HCT116 (cell line): ENCODE measurements around the gene RAD21L1. TPM values are rescaled to one million over a fixed set of nuclear protein-coding genes. Genes with fewer than 3 reads are reported as not detected.

ENCODE experiments used
- ATAC-seq: fragments of 200-7000 bp; cut with Tn5 transposase; 2 replicates; pipeline ENCODE4 v1.9.1; 2020; ENCODE audit warnings: mild to moderate bottlenecking, moderate library complexity
- BruUV-seq: library from RNA; stranded (reverse); fragments of 400-500 nt; replicated peaks from 2 replicates; lab custom pipeline; 2021; lab: Mats Ljungman, UMichigan
- CTCF ChIA-PET: fragments of 300-600 bp; sonication (Branson Sonifier 250); formaldehyde crosslinking; loops from one replicate; lab custom pipeline; 2021; ENCODE audit warnings: antibody characterized with exemption; lab: Charles Lee
- POLR2A ChIA-PET: fragments of 300-600, 350-600 bp; sonication (Branson Sonifier 250); formaldehyde crosslinking; loops from one replicate; lab custom pipeline; 2021; ENCODE audit warnings: antibody characterized with exemption; lab: Charles Lee
- RAD21 ChIA-PET, 2 experiments: fragments of 300-600 bp; sonication (Branson Sonifier 250); formaldehyde crosslinking; loops; one replicate each; lab custom pipeline; 2023; ENCODE audit warnings: low total read pairs in 2 of 2; ENCODE audit not compliant: uncharacterized antibody in 2 of 2, unreplicated experiment in 2 of 2, low non-redundant PET in 1 of 2; lab: Charles Lee
- DNase-seq: peaks from one replicate; pipeline ENCODE4 v3.0.0-alpha.2; 2010; ENCODE audit warnings: low read depth, low spot score
- H2AFZ ChIP-seq: fragments of 200-600 bp; shearing (Covaris generic), sonication (generic); 2 replicates; pipeline ENCODE4 v1.6.1; 2017; ENCODE audit warnings: low read depth, mixed run types, mixed read lengths, antibody characterized with exemption, low read length; ENCODE audit not compliant: poor library complexity, severe bottlenecking
- H3K27ac ChIP-seq: 2 replicates; pipeline ENCODE4 v1.5.1; 2012; ENCODE audit warnings: low read depth, low read length
- H3K27me3 ChIP-seq: fragments of 200-600 bp; sonication (generic); 2 replicates; pipeline ENCODE4 v1.6.1; 2016; ENCODE audit warnings: mixed run types, low read length, mixed read lengths; ENCODE audit not compliant: insufficient read depth
- H3K36me3 ChIP-seq, 2 experiments: fragments of 200-500 bp in 1 of 2; fragments of 200-600 bp in 1 of 2; sonication (Bioruptor generic) in 1 of 2; sonication (generic) in 1 of 2; 2 replicates each; pipeline versions ENCODE4 v1.5.1 to v1.6.1; 2014 to 2016; ENCODE audit warnings: low read length in 2 of 2, inconsistent platforms in 1 of 2, mixed read lengths in 1 of 2, mixed run types in 1 of 2; ENCODE audit not compliant: insufficient read depth in 2 of 2, control insufficient read depth in 1 of 2
- H3K4me1 ChIP-seq, 2 experiments: fragments of 200-600 bp in 1 of 2; sonication (generic) in 1 of 2; 2 replicates each; pipeline versions ENCODE4 v1.5.1 to v1.6.1; 2012 to 2017; ENCODE audit warnings: low read length in 2 of 2, inconsistent platforms in 1 of 2, mild to moderate bottlenecking in 1 of 2, mixed read lengths in 1 of 2, mixed run types in 1 of 2, moderate library complexity in 1 of 2; ENCODE audit not compliant: insufficient read depth in 2 of 2, control insufficient read depth in 1 of 2
- H3K4me2 ChIP-seq: fragments of 200-600 bp; sonication (generic); 2 replicates; pipeline ENCODE4 v1.6.1; 2017; ENCODE audit warnings: mixed run types, low read length, mixed read lengths
- H3K4me3 ChIP-seq, 2 experiments: fragments of 200-600 bp in 1 of 2; sonication (generic) in 1 of 2; replicated peaks in 1 of 2; 2 replicates each; pipeline ENCODE4 v1.5.1; 2011 to 2016; ENCODE audit warnings: low read length in 2 of 2, control low read depth in 1 of 2, low read depth in 1 of 2, mild to moderate bottlenecking in 1 of 2, mixed read lengths in 1 of 2, mixed run types in 1 of 2
- H3K79me2 ChIP-seq: fragments of 200-600 bp; sonication (generic); 2 replicates; pipeline ENCODE4 v1.6.1; 2017; ENCODE audit warnings: mild to moderate bottlenecking, mixed run types, low read length, moderate library complexity, mixed read lengths; ENCODE audit not compliant: insufficient read depth
- H3K9ac ChIP-seq: fragments of 200-600 bp; sonication (generic); 2 replicates; pipeline ENCODE4 v1.6.1; 2016; ENCODE audit warnings: low read length, mixed read lengths
- H3K9me2 ChIP-seq: fragments of 200-600 bp; sonication (generic), shearing (Covaris generic); 2 replicates; pipeline ENCODE4 v1.6.1; 2017; ENCODE audit warnings: mixed run types, mild to moderate bottlenecking, moderate library complexity; ENCODE audit not compliant: insufficient read depth
- H3K9me3 ChIP-seq, 2 experiments: fragments of 200-500 bp in 1 of 2; fragments of 200-600 bp in 1 of 2; sonication (Bioruptor generic) in 1 of 2; sonication (generic) in 1 of 2; 2 replicates each; pipeline ENCODE4 v1.6.1; 2014 to 2017; ENCODE audit warnings: low read length in 2 of 2, mixed read lengths in 2 of 2, inconsistent platforms in 1 of 2, low read depth in 1 of 2, mild to moderate bottlenecking in 1 of 2, mixed run types in 1 of 2, moderate library complexity in 1 of 2; ENCODE audit not compliant: control insufficient read depth in 1 of 2, insufficient read depth in 1 of 2
- H4K20me1 ChIP-seq: fragments of 200-600 bp; sonication (generic), shearing (Covaris generic); 2 replicates; pipeline ENCODE4 v1.6.1; 2017; ENCODE audit warnings: mixed run types, mild to moderate bottlenecking, moderate library complexity; ENCODE audit not compliant: insufficient read depth
- ATF3 ChIP-seq: IDR thresholded peaks from 2 replicates; pipeline ENCODE4 v1.6.1; 2012
- CBX3 ChIP-seq: IDR thresholded peaks from 2 replicates; pipeline ENCODE4 v1.6.1; 2012; ENCODE audit warnings: low read depth
- CTCF ChIP-seq, 3 experiments: fragments of 200-600 bp in 1 of 3; sonication (generic) in 1 of 3; IDR thresholded peaks in 2 of 3; conservative IDR thresholded peaks in 1 of 3; 2 replicates each; pipeline ENCODE4 v1.5.1; 2012 to 2017; ENCODE audit warnings: low read depth in 2 of 3, low read length in 2 of 3, antibody characterized with exemption in 1 of 3, borderline replicate concordance in 1 of 3, control low read depth in 1 of 3, mild to moderate bottlenecking in 1 of 3, mixed read lengths in 1 of 3, mixed run types in 1 of 3, moderate library complexity in 1 of 3; ENCODE audit not compliant: insufficient read depth in 1 of 3
- EGR1 ChIP-seq: IDR thresholded peaks from 2 replicates; pipeline ENCODE4 v1.6.1; 2012; ENCODE audit warnings: low read depth
- ELF1 ChIP-seq: IDR thresholded peaks from 2 replicates; pipeline ENCODE4 v1.6.1; 2012; ENCODE audit warnings: low read depth, borderline replicate concordance
- EZH2 ChIP-seq: fragments of 200-600 bp; sonication (generic); IDR thresholded peaks from 2 replicates; pipeline ENCODE4 v1.6.1; 2017; ENCODE audit warnings: antibody characterized with exemption, mixed run types
- FOSL1 ChIP-seq: IDR thresholded peaks from 2 replicates; pipeline ENCODE4 v1.6.1; 2012; ENCODE audit warnings: low read depth
- JUND ChIP-seq: IDR thresholded peaks from 2 replicates; pipeline ENCODE4 v1.6.1; 2012
- RAD21 ChIP-seq: IDR thresholded peaks from 2 replicates; pipeline ENCODE4 v1.6.1; 2012; ENCODE audit warnings: low read depth, mild to moderate bottlenecking
- SP1 ChIP-seq: IDR thresholded peaks from 2 replicates; pipeline ENCODE4 v1.6.1; 2012; ENCODE audit warnings: low read depth
- TCF7L2 ChIP-seq: IDR thresholded peaks from 2 replicates; pipeline ENCODE4 v1.7.0; 2011; ENCODE audit warnings: borderline replicate concordance, inconsistent platforms; ENCODE audit not compliant: insufficient read depth, insufficient read length; ENCODE audit errors: extremely low read depth
- ZNF274 ChIP-seq: fragments of 200-500 bp; sonication (Bioruptor generic); IDR thresholded peaks from 2 replicates; pipeline ENCODE4 v1.6.1; 2014; ENCODE audit warnings: mild to moderate bottlenecking, low read depth, low read length, inconsistent platforms
- intact Hi-C: fragments of 100-400 bp; cut with micrococcal nuclease; formaldehyde crosslinking; loops from 2 replicates; pipeline ENCODE4 v1.10.0; 2022
- total RNA-seq: library from RNA; stranded (reverse); gene quantifications from one replicate; pipeline ENCODE4 v1.2.1, GENCODE V29; 2021; ENCODE audit not compliant: unreplicated experiment
- TF ChIP-seq, protein P1 (sequence below): IDR thresholded peaks from 2 replicates; pipeline ENCODE4 v1.6.1; 2012

RAD21L1 gene
- total RNA-seq, 1 experiment from 2014 or later, result 0.17 TPM

- no peak for ATAC-seq
- no peaks in the 10 kb centered on the region for H4K20me1 ChIP-seq
- no peak overlapping the region for H2AFZ ChIP-seq
- no peak overlapping the region for H3K27ac ChIP-seq
- no peaks in the 10 kb centered on the region for H3K36me3 ChIP-seq
- no TSS peak for BruUV-seq
- no peaks in the 10 kb centered on the region for H3K27me3 ChIP-seq
- H3K4me1 ChIP-seq, result peaks cover 0 to 7% of the 10 kb centered on the region in 2 experiments; a peak in 1 of 4 replicates
- no peak overlapping the region for H3K9ac ChIP-seq
- no peaks in the 10 kb centered on the region for H3K79me2 ChIP-seq
- DNase-seq, result no peak
- no peak overlapping the region for H3K4me3 ChIP-seq
- H3K9me3 ChIP-seq, result no peaks in the 10 kb centered on the region
- POLR2A ChIA-PET, result no interaction called here
- TF ChIP-seq CBX3 (no peak), EZH2 (no peak), ZNF274 (no peak), ATF3 (no peak), EGR1 (no peak)
- H3K9me2 ChIP-seq, result no peaks in the 10 kb centered on the region
- H3K4me2 ChIP-seq, result no peak overlapping the region
- RAD21 ChIA-PET, result no interaction called here
- intact Hi-C loops, result no loop called here
- CTCF ChIA-PET, result no interaction called here
Observed at GRCh38 chr20:1282966-1283365, 57.1 kb downstream of the RAD21L1 start.

DNA sequence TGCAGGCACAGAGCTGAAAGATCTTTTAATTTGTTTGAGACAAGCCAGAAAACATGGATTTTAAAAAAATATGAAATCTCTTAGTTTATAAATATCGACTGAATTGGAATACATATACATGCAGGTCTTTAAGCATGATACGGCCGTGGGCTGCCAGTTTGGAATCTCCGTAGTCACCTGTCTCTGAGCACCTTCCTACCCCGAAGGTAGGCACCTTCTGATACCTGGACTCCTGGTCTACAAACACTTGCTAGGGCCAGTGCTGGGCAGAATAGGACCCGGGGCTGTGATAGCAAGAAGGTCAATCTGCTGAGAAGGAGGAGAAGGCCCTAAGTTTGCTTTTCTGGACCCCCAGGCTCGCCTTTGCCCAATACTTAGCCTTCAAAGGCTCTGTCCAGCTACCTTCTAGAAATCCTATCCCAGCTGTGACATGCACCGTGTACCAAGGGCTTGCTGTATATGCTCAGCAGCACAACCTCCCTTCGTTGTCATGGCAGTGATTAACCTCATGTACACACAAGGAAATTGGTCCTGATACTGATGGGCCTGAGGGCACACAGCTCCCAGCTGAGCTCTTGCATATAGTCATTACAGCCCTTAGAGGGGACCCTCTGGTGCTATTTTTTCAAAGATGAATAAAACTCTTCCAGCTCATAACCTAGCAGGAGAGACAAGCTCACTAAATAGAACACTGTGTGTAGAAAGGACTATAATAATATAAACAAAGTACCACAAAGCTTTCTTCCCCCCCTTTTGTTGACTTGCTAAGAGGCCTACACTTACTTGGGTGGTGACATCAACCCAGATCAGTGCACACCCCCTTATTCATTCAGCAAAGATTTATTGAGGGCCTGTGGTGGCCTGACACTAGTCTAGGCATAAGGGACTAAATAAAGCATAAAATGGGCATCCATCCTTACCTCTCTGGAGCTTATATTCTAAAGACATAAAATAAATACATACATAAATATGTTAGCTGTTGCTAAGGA is 58.0 kb downstream of the RAD21L1 start:
- no peaks in the 10 kb centered on the region for H4K20me1 ChIP-seq
- no peaks in the 10 kb centered on the region for H3K36me3 ChIP-seq
- no TSS peak for BruUV-seq
- H3K9me2 ChIP-seq, result no peaks in the 10 kb centered on the region
- ChIA-PET CTCF (no interaction called here), RAD21 (no interaction called here), POLR2A (no interaction called here)
- intact Hi-C loops, result no loop called here
- no peak overlapping the region for H3K4me2 ChIP-seq
- H2AFZ ChIP-seq, result no peak overlapping the region
- no peaks in the 10 kb centered on the region for H3K79me2 ChIP-seq
- no peak overlapping the region for H3K9ac ChIP-seq
- no peak for ATAC-seq
- H3K27me3 ChIP-seq, result no peaks in the 10 kb centered on the region
- H3K4me3 ChIP-seq, result no peak overlapping the region
- no peak for DNase-seq
- no peaks in the 10 kb centered on the region for H3K9me3 ChIP-seq
- H3K27ac ChIP-seq, result no peak overlapping the region
- H3K4me1 ChIP-seq, result peaks cover 0 to 7% of the 10 kb centered on the region in 2 experiments; a peak in 1 of 4 replicates
- TF ChIP-seq JUND (no peak), ATF3 (no peak), SP1 (no peak), TCF7L2 (no peak), CBX3 (no peak), FOSL1 (no peak), ELF1 (no peak), ZNF274 (no peak), CTCF (IDR thresholded peaks at IDR 0.05 in 2 of 3, conservative IDR thresholded peaks at IDR 0.05 in 1 of 3; ENCODE audit: borderline replicate concordance in 1 of 3, insufficient read depth in 1 of 3, low read depth in 2 of 3, low read length in 2 of 3) (no peak), RAD21 (no peak)
- TF ChIP-seq, protein P1, sequence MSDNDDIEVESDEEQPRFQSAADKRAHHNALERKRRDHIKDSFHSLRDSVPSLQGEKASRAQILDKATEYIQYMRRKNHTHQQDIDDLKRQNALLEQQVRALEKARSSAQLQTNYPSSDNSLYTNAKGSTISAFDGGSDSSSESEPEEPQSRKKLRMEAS, result no peak
